ENCODE results near the gene SETD1A. TPM values are rescaled to one million over a fixed set of nuclear protein-coding genes. Genes with fewer than 3 reads are reported as not detected.

SETD1A gene
- total and polyA plus RNA-seq, 2 experiments from 2014 or later = 2.3 to 4.0 TPM

GRCh38 chr16:30996985-30997724 is 39.6 kb downstream of the SETD1A start:
- no peaks in the 10 kb centered on the region for H3K79me2 ChIP-seq (ENCODE audit: insufficient read depth)
- H3K4me2 ChIP-seq (ENCODE audit: unreplicated experiment) = peak overlapping the region; percentile 75
- no peak for TF ChIP-seq EZH2 (IDR thresholded peaks at IDR 0.05; ENCODE audit: insufficient read depth, poor library complexity, severe bottlenecking)
- no peak for TF ChIP-seq EZH2phosphoT487 (IDR thresholded peaks at IDR 0.05; ENCODE audit: insufficient read depth, low read depth)
- H4K20me1 ChIP-seq (ENCODE audit: insufficient read depth) = no peaks in the 10 kb centered on the region
- H3K4me3 ChIP-seq = peak overlapping the region; percentile 84
- peaks cover 32% of the 10 kb centered on the region for H3K4me1 ChIP-seq (ENCODE audit: insufficient read depth)
- peak; percentile 92 for DNase-seq
- 1 to 3% methylated on average over 49 to 50 of the region's 60 CpGs for WGBS, 2 experiments (ENCODE audit: low coverage in 1 of 2, low lambda C conversion rate in 2 of 2, missing lambda C conversion rate in 2 of 2)
- H3K27ac ChIP-seq = peak overlapping the region; percentile 95
- H3F3A ChIP-seq (ENCODE audit: insufficient read depth) = peaks cover 32% of the 10 kb centered on the region
- H3K27me3 ChIP-seq (replicated peaks; ENCODE audit: insufficient read depth) = no peaks in the 10 kb centered on the region
- peak overlapping the region; percentile 85 for H2AFZ ChIP-seq
- peak overlapping the region; percentile 88 for H3K9ac ChIP-seq
- no peaks in the 10 kb centered on the region for H3K9me2 ChIP-seq (ENCODE audit: insufficient read depth)
- no peaks in the 10 kb centered on the region for H3K9me3 ChIP-seq (ENCODE audit: low read depth)
- in situ Hi-C loops (cut with MboI) = loop anchor here (25.0 kb wide), 1 partner anchor 440 kb away; the partner anchor contains the start of genes COX6A2 and ZNF843
- no peaks in the 10 kb centered on the region for H3K36me3 ChIP-seq (ENCODE audit: low read depth)

GRCh38 chr16:30997725-30998711 is 40.5 kb downstream of the SETD1A start:
- Histone ChIP-seq H2AFZ (peak overlapping the region; percentile 71), H3K9me3 (ENCODE audit: low read depth) (no peaks in the 10 kb centered on the region), H3K27me3 (replicated peaks; ENCODE audit: insufficient read depth) (no peaks in the 10 kb centered on the region), H3K27ac (peak overlapping the region; percentile 95), H3K4me2 (ENCODE audit: unreplicated experiment) (peak overlapping the region; percentile 75), H3F3A (ENCODE audit: insufficient read depth) (peaks cover 32% of the 10 kb centered on the region), H3K79me2 (ENCODE audit: insufficient read depth) (no peaks in the 10 kb centered on the region), H3K9me2 (ENCODE audit: insufficient read depth) (no peaks in the 10 kb centered on the region), H3K4me3 (peak overlapping the region; percentile 84), H3K36me3 (ENCODE audit: low read depth) (no peaks in the 10 kb centered on the region), H3K9ac (peak overlapping the region; percentile 88), H3K4me1 (ENCODE audit: insufficient read depth) (peaks cover 32% of the 10 kb centered on the region), H4K20me1 (ENCODE audit: insufficient read depth) (no peaks in the 10 kb centered on the region)
- in situ Hi-C loops (cut with MboI) = loop anchor here (25.0 kb wide), 1 partner anchor 439 kb away; the partner anchor contains the start of genes COX6A2 and ZNF843
- peak; percentile 95 for DNase-seq
- WGBS, 2 experiments (ENCODE audit: low coverage in 1 of 2, low lambda C conversion rate in 2 of 2, missing lambda C conversion rate in 2 of 2) = 8 to 15% methylated on average over 20 to 21 of the region's 21 CpGs
- TF ChIP-seq EZH2 (IDR thresholded peaks at IDR 0.05; ENCODE audit: insufficient read depth, poor library complexity, severe bottlenecking) (no peak), EZH2phosphoT487 (IDR thresholded peaks at IDR 0.05; ENCODE audit: insufficient read depth, low read depth) (no peak)

GRCh38 chr16:30998852-30999761 is 41.6 kb downstream of the SETD1A start:
- peak; percentile 60 for DNase-seq
- Histone ChIP-seq H3K9me2 (ENCODE audit: insufficient read depth) (no peaks in the 10 kb centered on the region), H3K9me3 (ENCODE audit: low read depth) (no peaks in the 10 kb centered on the region), H3K4me2 (ENCODE audit: unreplicated experiment) (peak overlapping the region; percentile 75), H3K36me3 (ENCODE audit: low read depth) (no peaks in the 10 kb centered on the region), H3K4me1 (ENCODE audit: insufficient read depth) (peaks cover 32% of the 10 kb centered on the region), H3K4me3 (0 out of 2 replicates have a peak overlapping the region, but pooled peaks have one; percentile 84), H3K79me2 (ENCODE audit: insufficient read depth) (no peaks in the 10 kb centered on the region), H3K27me3 (replicated peaks; ENCODE audit: insufficient read depth) (no peaks in the 10 kb centered on the region), H3F3A (ENCODE audit: insufficient read depth) (peaks cover 35% of the 10 kb centered on the region), H3K27ac (peak overlapping the region; percentile 95), H3K9ac (peak overlapping the region; percentile 88), H2AFZ (peak overlapping the region; percentile 71; the same call in 1 of the 2 replicates), H4K20me1 (ENCODE audit: insufficient read depth) (no peaks in the 10 kb centered on the region)
- 60 to 66% methylated on average over 6 of the region's 6 CpGs for WGBS, 2 experiments (ENCODE audit: low coverage in 1 of 2, low lambda C conversion rate in 2 of 2, missing lambda C conversion rate in 2 of 2)
- in situ Hi-C loops (cut with MboI) = loop anchor here (25.0 kb wide), 1 partner anchor 438 kb away; the partner anchor contains the start of genes COX6A2 and ZNF843
- TF ChIP-seq EZH2phosphoT487 (IDR thresholded peaks at IDR 0.05; ENCODE audit: insufficient read depth, low read depth) (no peak), EZH2 (IDR thresholded peaks at IDR 0.05; ENCODE audit: insufficient read depth, poor library complexity, severe bottlenecking) (no peak)
